Naive thymus-derived CD4-positive, alpha-beta T cell (primary cell): ENCODE data around the gene CDC42EP3. TPM values are rescaled to one million over a fixed set of nuclear protein-coding genes. Genes with fewer than 3 reads are reported as not detected.

Experiments
- ATAC-seq: fragments of 150-1000 bp; cut with Tn5 transposase; 2 replicates; pipeline ENCODE4 v1.10.0; 2021; ENCODE audit warnings: mild to moderate bottlenecking, moderate library complexity
- CTCF ChIA-PET: fragments of 350-600 bp; sonication (Branson Sonifier 250); formaldehyde crosslinking; loops from one replicate; lab custom pipeline; 2021; ENCODE audit warnings: antibody characterized with exemption; lab: Charles Lee
- POLR2A ChIA-PET: fragments of 350-600 bp; sonication (Branson Sonifier 250); formaldehyde crosslinking; loops from one replicate; lab custom pipeline; 2021; ENCODE audit warnings: antibody characterized with exemption, inconsistent platforms; lab: Charles Lee
- DNase-seq, 9 donors: peaks; one replicate each; pipeline versions ENCODE4 v3.0.0 to v3.0.0-alpha.2; 2020 to 2022; ENCODE audit warnings: mixed read lengths in 1 of 9
- H3K27ac ChIP-seq: one replicate; pipeline ENCODE4 v1.7.0; 2013; ENCODE audit warnings: mild to moderate bottlenecking, low read depth, low read length, moderate library complexity
- H3K27me3 ChIP-seq, 2 donors: one replicate each; pipeline ENCODE4 v1.7.0; 2013; ENCODE audit warnings: low read length in 2 of 2, mild to moderate bottlenecking in 2 of 2, moderate library complexity in 2 of 2; ENCODE audit not compliant: control insufficient read depth in 2 of 2, insufficient read depth in 2 of 2
- H3K36me3 ChIP-seq, 3 experiments: 1 replicate in 2 of 3; 2 replicates in 1 of 3; pipeline ENCODE4 v1.7.0; 2013; ENCODE audit warnings: low read length in 3 of 3, mild to moderate bottlenecking in 3 of 3, moderate library complexity in 1 of 3; ENCODE audit not compliant: insufficient read depth in 3 of 3, control insufficient read depth in 2 of 3
- H3K4me1 ChIP-seq, 2 donors: one replicate each; pipeline ENCODE4 v1.7.0; 2013; ENCODE audit warnings: low read length in 2 of 2, mild to moderate bottlenecking in 2 of 2, moderate library complexity in 1 of 2; ENCODE audit not compliant: control insufficient read depth in 2 of 2, insufficient read depth in 2 of 2
- H3K4me3 ChIP-seq: 2 replicates; pipeline ENCODE4 v1.7.0; 2013; ENCODE audit warnings: mild to moderate bottlenecking, low read length
- H3K9me3 ChIP-seq, 3 experiments: 1 replicate in 2 of 3; 2 replicates in 1 of 3; pipeline ENCODE4 v1.7.0; 2013; ENCODE audit warnings: low read length in 3 of 3; ENCODE audit not compliant: control insufficient read depth in 2 of 3
- H3K27ac Mint-ChIP-seq, 9 donors: one replicate each; pipeline ENCODE4 v1.8.0; 2020 to 2022; ENCODE audit warnings: mixed read lengths in 9 of 9, mild to moderate bottlenecking in 8 of 9, moderate library complexity in 5 of 9, inconsistent platforms in 2 of 9
- H3K27me3 Mint-ChIP-seq, 5 donors: one replicate each; pipeline ENCODE4 v1.8.0; 2021 to 2022; ENCODE audit warnings: mixed read lengths in 5 of 5, mild to moderate bottlenecking in 1 of 5
- H3K36me3 Mint-ChIP-seq, 5 donors: one replicate each; pipeline ENCODE4 v1.8.0; 2020 to 2022; ENCODE audit warnings: mixed read lengths in 5 of 5, mild to moderate bottlenecking in 3 of 5, inconsistent platforms in 1 of 5
- H3K4me1 Mint-ChIP-seq, 7 donors: one replicate each; pipeline ENCODE4 v1.8.0; 2020 to 2022; ENCODE audit warnings: mixed read lengths in 7 of 7, mild to moderate bottlenecking in 3 of 7, inconsistent platforms in 1 of 7
- H3K4me3 Mint-ChIP-seq, 10 donors: one replicate each; pipeline ENCODE4 v1.8.0; 2020 to 2022; ENCODE audit warnings: mild to moderate bottlenecking in 10 of 10, mixed read lengths in 10 of 10, moderate library complexity in 6 of 10, inconsistent platforms in 2 of 10
- H3K9me3 Mint-ChIP-seq, 11 donors: one replicate each; pipeline ENCODE4 v1.8.0; 2020 to 2022; ENCODE audit warnings: mixed read lengths in 11 of 11, mild to moderate bottlenecking in 4 of 11, inconsistent platforms in 1 of 11, moderate library complexity in 1 of 11
- intact Hi-C, 2 donors: fragments of 100-400 bp; cut with micrococcal nuclease; formaldehyde crosslinking; loops; one replicate each; pipeline ENCODE4 v1.15.1; 2023
- polyA plus RNA-seq, 2 donors: library from polyadenylated mRNA; unstranded; fragments of 300-500 nt; fragmentation: Illumina TruSeq; gene quantifications; one replicate each; pipeline ENCODE4 v1.2.3, GENCODE V29; 2021
- total RNA-seq, 6 experiments: library from RNA in 5 of 6; stranded (reverse) in 5 of 6; gene quantifications; 1 replicate in 5 of 6; 2 replicates in 1 of 6; pipeline ENCODE4 v1.2.3 and lab custom pipeline; 2021 to 2026

Gene CDC42EP3
- total and polyA plus RNA-seq, 7 experiments from 2014 or later: 15.9 to 96.3 (median 17.8) TPM

- ChIA-PET CTCF (interaction anchor here (0.6 kb wide), 1 partner anchor 1419 kb away, joined by 3 read pairs; no protein-coding TSS in a partner anchor), POLR2A (no interaction called here)
- H3K9me3 Mint-ChIP-seq: peaks cover 0 to 22% (median 2%) of the 10 kb centered on the region in 11 donors
- no peaks in the 10 kb centered on the region for H3K9me3 ChIP-seq
- no peak overlapping the region for H3K4me3 ChIP-seq
- H3K36me3 ChIP-seq: no peaks in the 10 kb centered on the region
- no peak for DNase-seq
- no peak overlapping the region for H3K27ac Mint-ChIP-seq
- no peak for ATAC-seq
- peaks cover 0 to 23% (median 10%) of the 10 kb centered on the region in 5 donors for H3K36me3 Mint-ChIP-seq
- no peaks in the 10 kb centered on the region for H3K27me3 Mint-ChIP-seq
- intact Hi-C loops: loop anchor here (10.0 kb wide), 2 partner anchors 594 to 714 kb away; partner anchors contain the start of genes GPATCH11 (in 1 of the 2), HEATR5B (in 1 of the 2) and STRN (in 1 of the 2)
- H3K4me1 ChIP-seq: peaks cover 12 to 18% of the 10 kb centered on the region in 2 donors
- no peak overlapping the region for H3K4me3 Mint-ChIP-seq
- H3K27ac ChIP-seq: no peak overlapping the region
- H3K4me1 Mint-ChIP-seq: peaks cover 18 to 29% (median 21%) of the 10 kb centered on the region in 7 donors
- no peaks in the 10 kb centered on the region for H3K27me3 ChIP-seq
Measured at GRCh38 chr2:37679072-37679695, 7.7 kb upstream of the CDC42EP3 start.

DNA sequence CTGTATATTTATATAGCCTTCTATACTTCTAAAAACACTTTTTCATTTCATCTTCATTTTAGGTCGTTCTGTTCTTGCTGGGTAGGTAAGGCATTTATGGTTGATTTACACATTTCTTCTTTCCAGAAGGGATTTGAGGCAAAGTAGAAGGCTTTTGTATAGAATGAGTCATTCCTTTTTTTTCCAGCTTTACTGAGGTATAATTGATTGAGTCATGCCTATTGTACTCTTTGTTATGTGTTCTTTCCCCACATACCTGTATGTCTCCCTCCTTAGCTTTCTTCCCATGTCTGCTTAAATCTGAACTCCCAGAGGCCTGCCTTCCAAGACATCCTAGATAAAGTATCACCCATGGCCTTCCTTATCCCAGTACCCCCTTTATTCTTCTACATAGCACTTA, 4.8 kb upstream of the CDC42EP3 start:
- Mint-ChIP-seq H3K27ac (no peak overlapping the region), H3K4me1 (peaks cover 5 to 9% (median 7%) of the 10 kb centered on the region in 7 donors), H3K4me3 (no peak overlapping the region), H3K36me3 (peaks cover 0 to 4% (median 4%) of the 10 kb centered on the region in 5 donors), H3K27me3 (peaks cover 0 to 2% (median 0%) of the 10 kb centered on the region in 5 donors), H3K9me3 (peaks cover 0 to 6% (median 0%) of the 10 kb centered on the region in 11 donors)
- H3K9me3 ChIP-seq: no peaks in the 10 kb centered on the region
- intact Hi-C loops: loop anchor here (10.0 kb wide), 2 partner anchors 591 to 711 kb away; partner anchors contain the start of genes GPATCH11 (in 1 of the 2), HEATR5B (in 1 of the 2) and STRN (in 1 of the 2)
- H3K36me3 ChIP-seq: peaks cover 0 to 5% (median 0%) of the 10 kb centered on the region in 3 experiments
- H3K4me3 ChIP-seq: no peak overlapping the region
- ATAC-seq: no peak
- no peak overlapping the region for H3K27ac ChIP-seq
- H3K27me3 ChIP-seq: no peaks in the 10 kb centered on the region
- peaks cover 3 to 4% of the 10 kb centered on the region in 2 donors for H3K4me1 ChIP-seq
- ChIA-PET POLR2A (interaction anchor here (1.0 kb wide), 2 partner anchors 27 kb away, joined by 3 to 8 read pairs; no protein-coding TSS in a partner anchor), CTCF (no interaction called here)
- no peak for DNase-seq

GRCh38 chr2:37674946-37675345, 3.5 kb upstream of the CDC42EP3 start:
- POLR2A ChIA-PET: interaction anchor here (1.2 kb wide), 1 partner anchor 9 kb away, joined by 3 read pairs; no protein-coding TSS in a partner anchor
- no peak overlapping the region for H3K27ac ChIP-seq
- H3K9me3 ChIP-seq: no peaks in the 10 kb centered on the region
- no peak overlapping the region for H3K4me3 ChIP-seq
- DNase-seq (no peak), ATAC-seq (no peak)
- CTCF ChIA-PET: no interaction called here
- H3K36me3 Mint-ChIP-seq: no peaks in the 10 kb centered on the region
- peaks cover 0 to 2% (median 0%) of the 10 kb centered on the region in 5 donors for H3K27me3 Mint-ChIP-seq
- H3K4me1 ChIP-seq: peaks cover 3 to 4% of the 10 kb centered on the region in 2 donors
- H3K4me3 Mint-ChIP-seq: no peak overlapping the region
- intact Hi-C loops: loop anchor here (5.0 to 10.0 kb wide), 10 partner anchors 138 to 710 kb away; partner anchors contain the start of genes STRN (in 2 of the 2), GPATCH11 (in 1 of the 2), HEATR5B (in 1 of the 2) and PRKD3 (in 1 of the 2)
- H3K36me3 ChIP-seq: peaks cover 0 to 5% (median 0%) of the 10 kb centered on the region in 3 experiments
- H3K27ac Mint-ChIP-seq: peak overlapping the region in 6 of 9 donors; percentile 3 to 54 (median 31)
- peaks cover 0 to 2% (median 0%) of the 10 kb centered on the region in 11 donors for H3K9me3 Mint-ChIP-seq
- peaks cover 14 to 18% (median 16%) of the 10 kb centered on the region in 7 donors for H3K4me1 Mint-ChIP-seq
- no peaks in the 10 kb centered on the region for H3K27me3 ChIP-seq

- no peaks in the 10 kb centered on the region for H3K9me3 ChIP-seq
- Mint-ChIP-seq H3K9me3 (peaks cover 0 to 2% (median 0%) of the 10 kb centered on the region in 11 donors), H3K4me3 (peak overlapping the region; percentile 69 to 96 (median 84)), H3K27ac (peak overlapping the region in 8 of 9 donors; percentile 65 to 91 (median 84)), H3K4me1 (peaks cover 28 to 37% (median 36%) of the 10 kb centered on the region in 7 donors), H3K27me3 (peaks cover 0 to 2% (median 0%) of the 10 kb centered on the region in 5 donors), H3K36me3 (no peaks in the 10 kb centered on the region)
- H3K27ac ChIP-seq: peak overlapping the region; percentile 72
- ChIA-PET CTCF (no interaction called here), POLR2A (interaction anchor here (0.8 to 1.2 kb wide), 8 partner anchors 10 to 349 kb away, joined by 3 to 7 read pairs (median 3); no protein-coding TSS in a partner anchor)
- no peaks in the 10 kb centered on the region for H3K27me3 ChIP-seq
- H3K4me3 ChIP-seq: peak overlapping the region; percentile 86
- intact Hi-C loops: loop anchor here (1.0 to 10.0 kb wide), 15 partner anchors 11 to 708 kb away; partner anchors contain the start of genes STRN (in 2 of the 2), GPATCH11 (in 1 of the 2), HEATR5B (in 1 of the 2) and PRKD3 (in 1 of the 2)
- peaks cover 17 to 20% of the 10 kb centered on the region in 2 donors for H3K4me1 ChIP-seq
- peaks cover 0 to 5% (median 0%) of the 10 kb centered on the region in 3 experiments for H3K36me3 ChIP-seq
- ATAC-seq (no peak), DNase-seq (no peak)
Measured at GRCh38 chr2:37672870-37673184, 1.4 kb upstream of the CDC42EP3 start.

GRCh38 chr2:37672104-37672869, 845 bp upstream of the CDC42EP3 start:
- peak overlapping the region; percentile 78 to 96 (median 89) for H3K4me3 Mint-ChIP-seq
- H3K36me3 Mint-ChIP-seq: no peaks in the 10 kb centered on the region
- H3K4me1 ChIP-seq: peaks cover 18 to 25% of the 10 kb centered on the region in 2 donors
- peaks cover 0 to 2% (median 0%) of the 10 kb centered on the region in 5 donors for H3K27me3 Mint-ChIP-seq
- intact Hi-C loops: loop anchor here (1.0 to 10.0 kb wide), 15 partner anchors 12 to 707 kb away; partner anchors contain the start of genes STRN (in 2 of the 2), GPATCH11 (in 1 of the 2), HEATR5B (in 1 of the 2) and PRKD3 (in 1 of the 2)
- H3K27ac ChIP-seq: peak overlapping the region; percentile 72
- peaks cover 0 to 5% (median 0%) of the 10 kb centered on the region in 3 experiments for H3K36me3 ChIP-seq
- peaks cover 0 to 2% (median 0%) of the 10 kb centered on the region in 11 donors for H3K9me3 Mint-ChIP-seq
- no peaks in the 10 kb centered on the region for H3K9me3 ChIP-seq
- peak overlapping the region; percentile 86 for H3K4me3 ChIP-seq
- H3K27me3 ChIP-seq: no peaks in the 10 kb centered on the region
- H3K27ac Mint-ChIP-seq: peak overlapping the region in 8 of 9 donors; percentile 65 to 91 (median 84)
- ChIA-PET POLR2A (interaction anchor here (0.7 to 1.2 kb wide), 12 partner anchors 12 to 349 kb away, joined by 3 to 7 read pairs (median 3); no protein-coding TSS in a partner anchor), CTCF (no interaction called here)
- DNase-seq (peak; percentile 48 to 74 (median 62)), ATAC-seq (peak; percentile 68)
- H3K4me1 Mint-ChIP-seq: peaks cover 27 to 42% (median 41%) of the 10 kb centered on the region in 7 donors
